Vagina (tissue), 2 donors: Measurements from ENCODE around the gene FGF22.

Source experiments
- POLR2A ChIP-seq, 2 donors: fragments of 450-650 bp; IDR thresholded peaks; one replicate each; pipeline ENCODE4 v1.6.1; 2017; ENCODE audit warnings: antibody characterized with exemption in 2 of 2, mild to moderate bottlenecking in 2 of 2, moderate library complexity in 2 of 2
- POLR2AphosphoS5 ChIP-seq, 2 donors: sonication (generic); formaldehyde crosslinking; IDR thresholded peaks; one replicate each; pipeline ENCODE4 v1.9.0; 2017; ENCODE audit warnings: antibody characterized with exemption in 2 of 2, mild to moderate bottlenecking in 2 of 2, low read depth in 1 of 2; ENCODE audit not compliant: insufficient read depth in 1 of 2
- TF ChIP-seq, protein P1 (sequence below), 3 experiments: fragments of 450-650 bp in 2 of 3; fragments of 200-600 bp in 1 of 3; sonication (generic) in 1 of 3; IDR thresholded peaks; one replicate each; pipeline ENCODE4 v1.5.1; 2017 to 2019; ENCODE audit warnings: antibody characterized with exemption in 3 of 3, mild to moderate bottlenecking in 2 of 3, moderate library complexity in 2 of 3

- TF ChIP-seq POLR2A (IDR thresholded peaks at IDR 0.05) (no peak), POLR2AphosphoS5 (IDR thresholded peaks at IDR 0.05; ENCODE audit: insufficient read depth in 1 of 2, low read depth in 1 of 2) (no peak)
- TF ChIP-seq, protein P1, sequence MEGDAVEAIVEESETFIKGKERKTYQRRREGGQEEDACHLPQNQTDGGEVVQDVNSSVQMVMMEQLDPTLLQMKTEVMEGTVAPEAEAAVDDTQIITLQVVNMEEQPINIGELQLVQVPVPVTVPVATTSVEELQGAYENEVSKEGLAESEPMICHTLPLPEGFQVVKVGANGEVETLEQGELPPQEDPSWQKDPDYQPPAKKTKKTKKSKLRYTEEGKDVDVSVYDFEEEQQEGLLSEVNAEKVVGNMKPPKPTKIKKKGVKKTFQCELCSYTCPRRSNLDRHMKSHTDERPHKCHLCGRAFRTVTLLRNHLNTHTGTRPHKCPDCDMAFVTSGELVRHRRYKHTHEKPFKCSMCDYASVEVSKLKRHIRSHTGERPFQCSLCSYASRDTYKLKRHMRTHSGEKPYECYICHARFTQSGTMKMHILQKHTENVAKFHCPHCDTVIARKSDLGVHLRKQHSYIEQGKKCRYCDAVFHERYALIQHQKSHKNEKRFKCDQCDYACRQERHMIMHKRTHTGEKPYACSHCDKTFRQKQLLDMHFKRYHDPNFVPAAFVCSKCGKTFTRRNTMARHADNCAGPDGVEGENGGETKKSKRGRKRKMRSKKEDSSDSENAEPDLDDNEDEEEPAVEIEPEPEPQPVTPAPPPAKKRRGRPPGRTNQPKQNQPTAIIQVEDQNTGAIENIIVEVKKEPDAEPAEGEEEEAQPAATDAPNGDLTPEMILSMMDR (IDR thresholded peaks at IDR 0.05), result no peak
Observed at GRCh38 chr19:592101-592500, 47.6 kb upstream of the FGF22 start.
